Activated T-cell treated with anti-CD3 and anti-CD28 coated beads, Interleukin-2, amount 50 U/mL, for 4 hours (primary cell): ENCODE measurements around the gene SLC47A1. TPM values are rescaled to one million over a fixed set of nuclear protein-coding genes. Genes with fewer than 3 reads are reported as not detected.

Source experiments
- ATAC-seq, 2 donors: fragments of 200-7000 bp; cut with Tn5 transposase; one replicate each; pipeline ENCODE4 v1.10.0; 2021
- DNase-seq: peaks from one replicate; pipeline ENCODE4 v3.0.0-alpha.2; 2020
- H3K27me3 Mint-ChIP-seq: one replicate; pipeline ENCODE4 v1.8.0; 2021; ENCODE audit warnings: low read depth, mixed read lengths
- H3K36me3 Mint-ChIP-seq: one replicate; pipeline ENCODE4 v1.8.0; 2022; ENCODE audit warnings: mixed read lengths; ENCODE audit not compliant: insufficient read depth
- H3K4me1 Mint-ChIP-seq: one replicate; pipeline ENCODE4 v1.8.0; 2021; ENCODE audit warnings: low read depth, mixed read lengths
- H3K4me3 Mint-ChIP-seq: one replicate; pipeline ENCODE4 v1.8.0; 2021; ENCODE audit warnings: mild to moderate bottlenecking, moderate library complexity, mixed read lengths
- H3K9me3 Mint-ChIP-seq: one replicate; pipeline ENCODE4 v1.8.0; 2021; ENCODE audit warnings: mixed read lengths
- total RNA-seq, 3 donors: library from RNA; stranded (reverse); gene quantifications; one replicate each; pipeline ENCODE4 v1.2.1, GENCODE V29; 2021

The SLC47A1 gene
- total RNA-seq, 3 donors from 2014 or later: 0.28 to 0.58 (median 0.54) TPM

DNA sequence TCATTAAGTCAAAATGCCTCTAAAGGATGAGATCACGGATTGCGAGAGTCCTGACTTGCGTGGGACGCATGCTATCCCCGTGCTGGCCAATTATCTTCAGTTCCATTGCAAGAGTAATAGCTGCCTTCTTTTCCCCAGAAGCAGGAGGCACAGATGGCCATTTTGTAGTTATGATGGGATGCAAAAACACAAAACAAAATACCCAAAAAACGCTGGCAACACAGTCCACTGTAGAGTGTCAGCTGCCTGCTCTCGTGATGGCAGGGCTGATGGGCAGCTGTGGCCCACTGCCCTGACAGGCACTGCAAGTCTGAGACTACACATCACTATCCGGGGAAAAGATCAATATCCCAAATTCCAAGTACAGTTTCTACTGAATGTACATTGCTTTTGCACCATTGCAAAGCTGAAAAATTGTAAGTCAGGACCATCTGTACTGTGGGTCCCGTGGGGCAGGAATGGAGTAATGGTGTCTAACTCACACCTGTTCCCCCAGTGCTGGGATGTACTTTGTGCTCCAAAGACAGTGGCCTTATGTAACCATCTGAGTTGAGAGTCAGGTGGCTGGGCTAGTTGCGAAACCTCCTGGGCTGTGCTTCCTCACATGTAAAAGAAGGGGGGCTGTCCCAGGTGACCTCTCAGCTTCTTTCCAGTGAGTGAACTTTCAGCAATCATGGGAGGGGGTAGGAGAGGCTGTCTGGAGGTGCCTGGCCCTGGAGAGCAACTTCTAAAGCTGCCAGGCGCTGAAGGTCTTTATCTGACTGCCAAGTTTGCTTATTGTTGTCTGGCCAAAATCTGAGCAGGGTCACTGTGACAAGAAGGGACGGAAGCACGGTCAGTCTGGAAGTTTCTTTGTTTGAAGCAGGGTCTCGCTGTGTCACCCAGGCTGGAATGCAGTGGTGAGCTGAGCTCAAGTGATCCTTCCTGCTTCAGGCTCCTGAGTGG is 4.7 kb downstream of the SLC47A1 start:
- Mint-ChIP-seq H3K4me1 (peaks cover 8% of the 10 kb centered on the region), H3K27me3 (peaks cover 24% of the 10 kb centered on the region), H3K4me3 (no peak overlapping the region), H3K36me3 (no peaks in the 10 kb centered on the region), H3K9me3 (no peaks in the 10 kb centered on the region)
- no peak for ATAC-seq
- no peak for DNase-seq

GRCh38 chr17:19539040-19539399 is 5.4 kb downstream of the SLC47A1 start:
- no peak overlapping the region for H3K4me3 Mint-ChIP-seq
- no peak for DNase-seq
- ATAC-seq: no peak
- H3K4me1 Mint-ChIP-seq: peaks cover 7% of the 10 kb centered on the region
- H3K36me3 Mint-ChIP-seq: no peaks in the 10 kb centered on the region
- H3K9me3 Mint-ChIP-seq: no peaks in the 10 kb centered on the region
- H3K27me3 Mint-ChIP-seq: peaks cover 23% of the 10 kb centered on the region

DNA sequence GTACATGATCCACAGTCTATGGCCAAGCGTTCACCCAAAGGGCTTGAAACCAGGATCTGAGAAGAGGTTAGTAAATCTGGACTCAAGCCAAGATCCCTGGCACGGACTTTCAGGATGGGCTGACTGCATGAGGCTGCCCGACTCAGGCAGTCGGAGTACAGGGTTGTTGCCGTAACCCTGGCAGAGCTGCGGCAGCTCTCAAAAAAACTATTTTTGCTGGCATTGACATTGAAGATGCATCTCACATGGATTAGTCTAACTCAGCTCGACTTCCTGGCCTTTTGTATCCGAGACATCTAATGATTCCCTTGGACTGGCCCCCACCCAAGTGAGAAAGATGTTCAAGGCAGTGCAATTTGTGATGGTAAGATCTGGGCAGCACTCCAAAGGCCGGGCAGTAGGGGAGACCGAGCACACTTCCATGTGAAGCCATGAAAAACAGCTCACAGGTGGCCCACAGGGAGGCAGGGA is 6.2 kb downstream of the SLC47A1 start:
- no peak overlapping the region for H3K4me3 Mint-ChIP-seq
- H3K36me3 Mint-ChIP-seq: no peaks in the 10 kb centered on the region
- DNase-seq (no peak), ATAC-seq (no peak)
- peaks cover under 1% of the 10 kb centered on the region for H3K4me1 Mint-ChIP-seq
- no peaks in the 10 kb centered on the region for H3K9me3 Mint-ChIP-seq
- H3K27me3 Mint-ChIP-seq: peaks cover 16% of the 10 kb centered on the region

- no peak for ATAC-seq
- H3K4me3 Mint-ChIP-seq: no peak overlapping the region
- H3K27me3 Mint-ChIP-seq: peaks cover 11% of the 10 kb centered on the region
- H3K9me3 Mint-ChIP-seq: no peaks in the 10 kb centered on the region
- no peaks in the 10 kb centered on the region for H3K4me1 Mint-ChIP-seq
- H3K36me3 Mint-ChIP-seq: no peaks in the 10 kb centered on the region
- no peak for DNase-seq
These were observed 7.2 kb downstream of the SLC47A1 start for GRCh38 chr17:19540706-19541370.

GRCh38 chr17:19541445-19541844 is 7.8 kb downstream of the SLC47A1 start:
- peaks cover 9% of the 10 kb centered on the region for H3K27me3 Mint-ChIP-seq

DNA sequence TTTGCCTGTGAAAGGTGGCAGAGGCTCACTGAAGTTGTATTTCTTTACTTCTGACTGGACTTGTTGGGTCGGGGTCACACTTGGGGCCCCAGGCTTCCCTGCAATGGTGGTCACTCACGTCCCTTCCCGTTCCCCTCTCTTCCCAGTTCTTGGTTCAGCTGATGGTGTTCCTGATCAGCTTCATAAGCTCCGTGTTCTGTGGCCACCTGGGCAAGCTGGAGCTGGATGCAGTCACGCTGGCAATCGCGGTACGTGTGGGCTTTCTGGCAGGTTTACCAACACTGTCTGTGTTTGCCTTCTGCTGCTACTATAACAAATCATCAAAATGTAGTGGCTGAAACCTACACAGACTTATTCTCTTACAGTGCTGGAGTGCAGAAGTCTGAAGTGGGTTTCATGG is 8.6 kb downstream of the SLC47A1 start:
- ATAC-seq (no peak), DNase-seq (no peak)
- Mint-ChIP-seq H3K36me3 (no peaks in the 10 kb centered on the region), H3K27me3 (peaks cover 2% of the 10 kb centered on the region), H3K4me1 (no peaks in the 10 kb centered on the region), H3K9me3 (no peaks in the 10 kb centered on the region), H3K4me3 (no peak overlapping the region)

More at GRCh38 chr17:19541445-19541844, 7.8 kb downstream of the SLC47A1 start:
- ATAC-seq (no peak), DNase-seq (no peak)
- H3K9me3 Mint-ChIP-seq: no peaks in the 10 kb centered on the region
- H3K4me3 Mint-ChIP-seq: no peak overlapping the region
- no peaks in the 10 kb centered on the region for H3K4me1 Mint-ChIP-seq
- H3K36me3 Mint-ChIP-seq: no peaks in the 10 kb centered on the region

DNA sequence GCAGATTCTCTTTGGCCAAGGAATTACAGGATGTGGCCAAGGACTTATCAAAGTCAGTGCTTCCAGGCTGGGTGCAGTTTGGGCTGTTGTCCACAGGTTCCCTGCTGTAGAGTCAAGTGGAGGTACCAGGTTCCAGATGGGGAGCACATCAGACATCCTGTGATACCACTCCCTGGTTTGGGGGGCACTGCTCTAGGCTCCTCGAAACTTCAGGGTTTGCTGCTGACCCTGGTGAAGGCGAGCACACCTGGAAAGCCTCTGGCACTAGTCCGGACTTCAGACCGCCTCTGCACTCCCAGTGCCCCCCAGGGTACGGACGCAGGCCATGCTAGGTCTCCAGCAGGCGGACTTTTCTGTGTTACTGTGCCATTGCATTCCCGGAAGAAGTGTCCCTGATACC is 10.7 kb downstream of the SLC47A1 start:
- H3K4me3 Mint-ChIP-seq: no peak overlapping the region
- no peaks in the 10 kb centered on the region for H3K36me3 Mint-ChIP-seq
- no peak for DNase-seq
- H3K4me1 Mint-ChIP-seq: no peaks in the 10 kb centered on the region
- ATAC-seq: no peak
- H3K27me3 Mint-ChIP-seq: peaks cover 2% of the 10 kb centered on the region
- H3K9me3 Mint-ChIP-seq: no peaks in the 10 kb centered on the region

GRCh38 chr17:19546289-19547065 is 12.8 kb downstream of the SLC47A1 start:
- Mint-ChIP-seq H3K9me3 (no peaks in the 10 kb centered on the region), H3K27me3 (peaks cover 2% of the 10 kb centered on the region), H3K4me3 (no peak overlapping the region), H3K4me1 (no peaks in the 10 kb centered on the region), H3K36me3 (no peaks in the 10 kb centered on the region)
- DNase-seq: no peak
- no peak for ATAC-seq

- peaks cover 5% of the 10 kb centered on the region for H3K27me3 Mint-ChIP-seq
- no peak for DNase-seq
- no peak for ATAC-seq
- H3K4me1 Mint-ChIP-seq: no peaks in the 10 kb centered on the region
- H3K36me3 Mint-ChIP-seq: no peaks in the 10 kb centered on the region
- H3K9me3 Mint-ChIP-seq: no peaks in the 10 kb centered on the region
- H3K4me3 Mint-ChIP-seq: no peak overlapping the region
These were observed 16.3 kb downstream of the SLC47A1 start for GRCh38 chr17:19549746-19550623.

DNA sequence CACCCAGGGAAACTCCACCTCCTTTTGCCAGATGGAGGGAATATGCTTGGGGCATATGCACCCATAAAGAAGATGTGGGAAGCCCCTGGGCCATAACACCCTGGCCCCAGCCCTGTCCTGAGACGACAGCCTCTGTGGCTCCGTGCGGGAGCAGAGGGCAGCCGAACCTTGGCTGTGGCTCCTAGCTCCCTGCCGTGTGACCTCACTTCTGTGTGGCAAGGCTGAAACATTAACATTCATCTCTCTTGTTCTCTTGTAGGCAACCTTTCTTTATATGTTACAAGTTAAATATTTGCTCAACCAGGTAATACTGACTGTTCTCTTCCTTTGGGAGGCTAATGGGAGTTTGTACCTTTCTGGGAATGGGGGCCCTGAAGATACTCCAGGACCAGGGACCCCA is 17.5 kb downstream of the SLC47A1 start:
- Mint-ChIP-seq H3K4me1 (no peaks in the 10 kb centered on the region), H3K9me3 (no peaks in the 10 kb centered on the region), H3K4me3 (no peak overlapping the region), H3K36me3 (no peaks in the 10 kb centered on the region), H3K27me3 (peaks cover 5% of the 10 kb centered on the region)
- no peak for DNase-seq
- ATAC-seq: no peak

GRCh38 chr17:19551591-19552148 is 18.0 kb downstream of the SLC47A1 start:
- DNase-seq (no peak), ATAC-seq (no peak)
- no peak overlapping the region for H3K4me3 Mint-ChIP-seq
- H3K36me3 Mint-ChIP-seq: no peaks in the 10 kb centered on the region
- H3K4me1 Mint-ChIP-seq: no peaks in the 10 kb centered on the region
- H3K27me3 Mint-ChIP-seq: peaks cover 5% of the 10 kb centered on the region
- H3K9me3 Mint-ChIP-seq: no peaks in the 10 kb centered on the region

- Mint-ChIP-seq H3K9me3 (peaks cover 2% of the 10 kb centered on the region), H3K36me3 (no peaks in the 10 kb centered on the region), H3K4me3 (no peak overlapping the region), H3K27me3 (peaks cover 6% of the 10 kb centered on the region), H3K4me1 (no peaks in the 10 kb centered on the region)
- no peak for DNase-seq
- ATAC-seq: no peak
These were observed 19.4 kb downstream of the SLC47A1 start for GRCh38 chr17:19553036-19553435.

GRCh38 chr17:19554393-19554792 is 20.7 kb downstream of the SLC47A1 start:
- H3K9me3 Mint-ChIP-seq: peaks cover 5% of the 10 kb centered on the region
- no peak for DNase-seq
- peaks cover 9% of the 10 kb centered on the region for H3K27me3 Mint-ChIP-seq
- ATAC-seq: no peak
- H3K4me3 Mint-ChIP-seq: no peak overlapping the region
- H3K4me1 Mint-ChIP-seq: no peaks in the 10 kb centered on the region
- H3K36me3 Mint-ChIP-seq: peaks cover 1% of the 10 kb centered on the region
